Heart left ventricle (tissue), 13 donors: ENCODE results near the gene TTC17.

Source experiments
- CTCF ChIP-seq, 12 donors: fragments of 200-600 bp; sonication (generic) in 4 of 12; IDR thresholded peaks; one replicate each; pipeline versions ENCODE4 v1.5.0 to v1.8.0; 2018 to 2022; ENCODE audit warnings: antibody characterized with exemption in 12 of 12, mild to moderate bottlenecking in 5 of 12
- POLR2A ChIP-seq, 2 donors: fragments of 450-650 bp; IDR thresholded peaks; one replicate each; pipeline ENCODE4 v1.6.1; 2017; ENCODE audit warnings: antibody characterized with exemption in 2 of 2, mild to moderate bottlenecking in 2 of 2, moderate library complexity in 2 of 2
- donor health status: ischemic (EF 13 %, LVEDD 7.1; RV severe dilation, severe dysfunction).
- donor health status: DM: no; HTN: yes; CAD: no.
- donor health status: DM: no; HTN: no; CAD: no.
- donor health status: ischemic (EF 25% LVEDD 6.9; RV normal size, moderate dysfunction).
- donor health status: ischemic (EF 25% LVEDD 5.7; RV mildly dilated, moderate dysfunction).
- donor health status: ischemic (EF 35%, LVEDD 5.7; RV mildly dilated, moderate dysfunction).
- donor health status: nonischemic (EF 11% LVEDD 7.7; RV severe dilation, severe dysfunction).
- donor health status: DM: yes; HTN: yes; CAD: no.
- donor health status: PGD.
- donor health status: ischemic (EF 29% LVEDD 5.4; RV normal size, mild dysfunction).
- donor health status: nonischemic (EF 23%, LVEDD 6.1; RV moderate dilation, normal function).

- TF ChIP-seq CTCF (IDR thresholded peaks at IDR 0.05) (no peak), POLR2A (IDR thresholded peaks at IDR 0.05) (no peak)
These were observed 103.6 kb downstream of the TTC17 start for GRCh38 chr11:43462359-43462758.
